Stimulated activated naive CD8-positive, alpha-beta T cell treated with anti-CD3 and anti-CD28 coated beads, Interleukin-15, Interleukin-2, amounts not matched to agents 100 U/mL and 50 U/mL, for 24 hours (primary cell): Measurements from ENCODE around the gene STX17.
A peak's percentile ranks its signal among the peaks of the same experiment; 100 is the strongest.
"Not testable (repeated sequence)": the region's sequence is repeated elsewhere in the genome, so short reads cannot be mapped to it uniquely, and the experiment has no call there.

ENCODE experiments used
- ATAC-seq: fragments of 150-1000 bp; cut with Tn5 transposase; one replicate; pipeline ENCODE4 v1.10.0; 2021
- DNase-seq: peaks from one replicate; pipeline ENCODE4 v3.0.0; 2021

The STX17 gene

GRCh38 chr9:99971410-99971809 lies 65.0 kb downstream of the STX17 start:
- DNase-seq = no peak
- no peak for ATAC-seq

GRCh38 chr9:99973455-99973854 lies 67.0 kb downstream of the STX17 start:
- DNase-seq = no peak
- no peak for ATAC-seq

DNA sequence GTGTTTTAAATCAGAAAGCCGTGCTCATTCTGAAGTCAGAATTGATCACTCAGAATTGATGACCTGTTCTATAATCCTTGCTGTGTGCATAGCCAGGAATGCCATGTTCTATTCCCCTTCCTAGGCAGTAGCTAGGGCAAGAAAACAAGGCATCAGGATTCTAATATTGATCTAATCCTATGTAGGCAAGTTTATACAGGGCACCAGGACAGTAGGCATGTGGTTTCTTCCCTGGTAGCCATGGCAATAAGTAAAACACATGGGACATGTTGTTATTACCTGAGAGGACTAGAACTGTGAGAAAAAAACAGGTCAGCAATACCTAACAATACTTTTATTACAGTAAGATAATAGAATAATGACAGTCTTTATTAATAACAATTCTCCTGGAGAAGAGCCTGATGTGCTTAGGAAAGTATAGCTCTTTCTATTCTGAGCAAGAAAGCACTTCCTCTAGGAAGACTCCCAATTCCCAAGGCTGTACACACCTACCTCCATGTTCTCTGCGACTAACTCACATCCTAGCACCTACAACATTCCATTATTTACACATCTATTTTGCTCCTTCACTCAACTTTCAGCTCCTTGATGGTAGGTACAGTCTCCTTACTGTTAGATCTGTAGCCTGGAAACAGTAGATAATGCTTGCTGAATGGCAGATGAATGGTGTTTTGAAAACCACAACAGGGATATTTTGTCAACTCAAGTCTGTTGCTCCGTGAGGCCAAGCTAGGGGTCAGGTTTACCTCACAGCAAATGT lies 70.8 kb downstream of the STX17 start:
- no peak for ATAC-seq

DNA sequence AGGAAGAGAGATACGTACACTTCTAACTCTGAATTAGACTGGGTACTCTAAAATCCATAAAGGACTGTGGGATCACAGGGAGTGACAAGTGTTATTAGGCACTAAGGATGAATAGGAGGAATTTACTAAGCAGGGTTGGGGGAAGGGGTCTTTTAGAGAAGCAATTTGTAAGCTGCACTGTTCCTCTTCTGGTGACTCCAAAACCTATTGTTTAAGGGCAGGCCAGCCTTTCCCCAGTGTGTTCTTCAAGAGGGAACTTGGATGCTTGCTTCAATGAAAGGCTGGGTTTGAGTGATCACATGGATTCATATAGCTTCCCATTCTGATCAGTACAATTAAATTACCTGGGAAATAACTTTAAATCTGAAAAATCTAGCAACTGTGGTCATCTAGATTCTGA lies 71.8 kb downstream of the STX17 start:
- DNase-seq (no peak), ATAC-seq (no peak)

More for the DNA sequence above, 70.8 kb downstream of the STX17 start:
- no peak for DNase-seq

DNA sequence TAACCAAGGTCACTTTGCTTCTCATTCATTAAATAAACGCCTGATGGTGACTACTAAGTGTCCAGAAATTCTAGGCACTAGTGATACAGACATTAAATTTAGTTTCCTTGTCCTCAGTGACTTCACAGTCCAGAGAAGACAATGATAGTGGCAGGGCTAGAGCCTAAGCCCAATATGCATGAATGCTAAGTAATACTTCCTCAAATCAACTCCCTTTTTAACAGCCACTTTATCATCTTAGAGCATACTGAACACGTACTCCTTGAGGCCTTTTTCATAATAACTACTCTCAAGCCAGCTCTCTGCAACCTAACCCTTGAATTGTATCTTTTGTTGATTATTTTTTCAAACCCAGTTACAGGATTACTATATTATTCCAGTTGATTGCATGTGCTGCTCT lies 74.1 kb downstream of the STX17 start:
- ATAC-seq = no peak
- no peak for DNase-seq

- DNase-seq (no peak), ATAC-seq (no peak)
Observed at GRCh38 chr9:99986642-99987041, 80.2 kb downstream of the STX17 start.

- not testable (repeated sequence) for DNase-seq, ATAC-seq
Observed at GRCh38 chr9:99990508-99990907, 84.1 kb downstream of the STX17 start.

DNA sequence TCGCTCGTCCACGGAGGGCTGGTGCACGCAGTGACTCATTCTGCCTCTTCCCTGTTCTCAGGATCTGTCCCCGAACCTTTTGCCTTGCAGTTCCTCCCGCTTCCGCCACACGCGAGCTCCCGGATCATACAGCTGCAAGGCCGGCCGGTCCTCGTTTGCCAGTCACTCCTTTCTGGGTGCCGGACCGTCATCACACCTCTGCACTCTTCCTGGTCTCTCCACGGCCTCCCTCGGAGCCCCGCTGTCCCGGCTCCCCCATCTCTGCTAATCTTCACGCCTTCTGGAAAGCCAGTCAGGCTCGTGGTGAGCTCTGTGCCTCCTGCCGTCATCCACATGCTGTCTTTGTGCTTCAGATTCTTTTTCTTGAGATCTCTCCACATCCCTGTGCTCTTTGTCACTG lies 91.8 kb downstream of the STX17 start:
- DNase-seq = no peak
- no peak for ATAC-seq

GRCh38 chr9:99998866-99999265 lies 92.4 kb downstream of the STX17 start:
- no peak for ATAC-seq
- no peak for DNase-seq

GRCh38 chr9:99999797-100000196 lies 93.3 kb downstream of the STX17 start:
- ATAC-seq (no peak), DNase-seq (no peak)

GRCh38 chr9:100011062-100011681 lies 104.7 kb downstream of the STX17 start:
- DNase-seq = peak; percentile 21
- ATAC-seq = no peak

DNA sequence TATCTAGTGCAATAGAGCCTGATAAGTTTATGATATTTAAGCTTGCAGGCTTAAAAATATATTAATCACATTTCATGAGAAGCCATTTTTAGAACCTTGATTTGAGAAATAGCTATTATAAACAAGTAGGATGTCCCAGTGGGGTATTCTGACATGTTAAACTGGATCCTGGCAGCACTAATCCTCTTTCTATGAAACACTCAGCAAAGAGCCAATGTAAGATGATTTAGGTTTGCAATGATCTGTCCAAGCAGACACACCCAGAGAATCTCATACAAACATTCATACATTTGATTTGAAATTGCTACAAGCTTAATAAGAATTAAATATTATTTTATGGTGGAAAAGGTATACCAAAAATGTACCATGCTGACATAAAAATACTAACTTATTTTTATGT lies 105.8 kb downstream of the STX17 start:
- DNase-seq (no peak), ATAC-seq (no peak)

GRCh38 chr9:100013573-100013972 lies 107.1 kb downstream of the STX17 start:
- DNase-seq (no peak), ATAC-seq (no peak)

DNA sequence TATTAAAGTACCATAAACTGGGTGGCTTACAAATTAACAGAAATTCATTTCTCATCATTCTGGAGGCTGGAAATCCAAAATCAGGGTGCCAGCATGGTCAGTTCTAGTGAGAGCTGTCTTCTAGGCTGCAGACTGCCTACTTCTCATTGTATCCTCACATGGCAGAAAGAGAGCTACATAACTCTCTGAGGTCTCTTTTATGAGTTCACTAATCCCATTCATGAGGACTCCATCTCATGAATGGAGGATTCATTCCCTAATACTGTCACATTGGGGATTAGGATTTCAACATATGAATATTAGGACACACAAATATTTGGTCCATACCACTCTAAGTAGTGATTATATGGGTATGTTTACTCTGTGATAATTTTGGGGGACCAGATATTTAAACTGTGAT lies 108.4 kb downstream of the STX17 start:
- DNase-seq (no peak), ATAC-seq (no peak)

DNA sequence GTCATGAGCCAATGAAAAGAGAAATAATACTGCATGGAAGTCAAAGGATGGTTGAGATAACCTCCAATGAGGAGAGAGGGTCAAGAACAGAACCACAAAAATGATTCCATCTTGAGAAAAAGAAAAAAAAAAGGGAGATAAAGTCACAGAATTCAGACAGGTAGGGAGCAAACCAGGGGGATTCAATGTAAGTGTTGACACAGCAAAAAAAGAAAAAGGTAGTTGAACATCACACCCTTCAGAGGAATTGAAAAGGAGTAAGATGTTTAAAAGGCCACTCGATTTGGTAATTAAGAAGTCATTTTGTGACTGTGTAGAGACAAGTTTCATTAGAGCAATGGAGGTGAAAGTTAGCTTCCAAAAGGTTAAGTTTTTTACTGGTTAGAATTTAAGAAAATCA lies 113.1 kb downstream of the STX17 start:
- ATAC-seq = no peak
- DNase-seq = no peak
